ENCODE data around the gene DUSP11. TPM values are rescaled to one million over a fixed set of nuclear protein-coding genes. Genes with fewer than 3 reads are reported as not detected.

Gene DUSP11
- total RNA-seq, 2 experiments from 2014 or later: 25.0 to 40.9 TPM

DNA sequence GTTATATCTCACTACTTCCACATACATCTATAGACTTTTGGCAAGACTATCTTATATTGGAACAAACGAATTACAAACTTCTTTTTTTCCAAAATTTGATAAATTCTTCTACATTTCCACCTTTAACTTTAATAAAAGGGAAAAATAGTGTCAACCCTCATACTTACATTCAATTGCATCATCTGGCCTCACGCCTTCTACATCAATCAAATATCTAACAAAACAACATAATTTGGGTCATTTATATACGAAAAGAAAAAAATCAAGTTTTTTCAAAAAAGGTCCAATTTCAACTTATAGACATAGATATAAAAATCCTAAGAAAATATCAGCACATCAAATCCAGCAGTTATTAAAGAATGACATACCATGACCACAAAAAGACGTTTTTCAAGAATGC, 12.9 kb downstream of the DUSP11 start:
- H3K9me3 ChIP-seq (ENCODE audit: low read length): no peaks in the 10 kb centered on the region
- ChIA-PET POLR2A (no interaction called here), CTCF (ENCODE audit: unreplicated experiment) (no interaction called here)
- no peaks in the 10 kb centered on the region for H4K20me1 ChIP-seq (ENCODE audit: insufficient read depth, low read length)
- TF ChIP-seq, protein P1, sequence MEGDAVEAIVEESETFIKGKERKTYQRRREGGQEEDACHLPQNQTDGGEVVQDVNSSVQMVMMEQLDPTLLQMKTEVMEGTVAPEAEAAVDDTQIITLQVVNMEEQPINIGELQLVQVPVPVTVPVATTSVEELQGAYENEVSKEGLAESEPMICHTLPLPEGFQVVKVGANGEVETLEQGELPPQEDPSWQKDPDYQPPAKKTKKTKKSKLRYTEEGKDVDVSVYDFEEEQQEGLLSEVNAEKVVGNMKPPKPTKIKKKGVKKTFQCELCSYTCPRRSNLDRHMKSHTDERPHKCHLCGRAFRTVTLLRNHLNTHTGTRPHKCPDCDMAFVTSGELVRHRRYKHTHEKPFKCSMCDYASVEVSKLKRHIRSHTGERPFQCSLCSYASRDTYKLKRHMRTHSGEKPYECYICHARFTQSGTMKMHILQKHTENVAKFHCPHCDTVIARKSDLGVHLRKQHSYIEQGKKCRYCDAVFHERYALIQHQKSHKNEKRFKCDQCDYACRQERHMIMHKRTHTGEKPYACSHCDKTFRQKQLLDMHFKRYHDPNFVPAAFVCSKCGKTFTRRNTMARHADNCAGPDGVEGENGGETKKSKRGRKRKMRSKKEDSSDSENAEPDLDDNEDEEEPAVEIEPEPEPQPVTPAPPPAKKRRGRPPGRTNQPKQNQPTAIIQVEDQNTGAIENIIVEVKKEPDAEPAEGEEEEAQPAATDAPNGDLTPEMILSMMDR (conservative IDR thresholded peaks at IDR 0.05; ENCODE audit: low read length): no peak
- no peak for TF ChIP-seq EZH2phosphoT487 (IDR thresholded peaks at IDR 0.05; ENCODE audit: borderline replicate concordance, low read depth, low read length)
- BruUV-seq (replicated peaks): no TSS peak
- no peak overlapping the region for H3K27ac ChIP-seq (ENCODE audit: low read depth, low read length, poor library complexity, severe bottlenecking)
- DNase-seq (ENCODE audit: low spot score): no peak
- no peak overlapping the region for H3K4me3 ChIP-seq (ENCODE audit: low read depth, low read length, poor library complexity, severe bottlenecking)
- H3K4me1 ChIP-seq (ENCODE audit: insufficient read depth, low read length, poor library complexity, severe bottlenecking): no peaks in the 10 kb centered on the region
- no peaks in the 10 kb centered on the region for H3K9me2 ChIP-seq (ENCODE audit: insufficient read depth, low read length)
- H3K4me2 ChIP-seq (ENCODE audit: low read length): no peak overlapping the region
- peaks cover 87% of the 10 kb centered on the region for H3K36me3 ChIP-seq (ENCODE audit: insufficient read depth, low read length)
- no peaks in the 10 kb centered on the region for H3K79me2 ChIP-seq (ENCODE audit: insufficient read depth, low read depth, low read length)
- H2AFZ ChIP-seq (ENCODE audit: low read length): no peak overlapping the region
- intact Hi-C loops (cut with micrococcal nuclease; ENCODE audit: unreplicated experiment): no loop called here

DNA sequence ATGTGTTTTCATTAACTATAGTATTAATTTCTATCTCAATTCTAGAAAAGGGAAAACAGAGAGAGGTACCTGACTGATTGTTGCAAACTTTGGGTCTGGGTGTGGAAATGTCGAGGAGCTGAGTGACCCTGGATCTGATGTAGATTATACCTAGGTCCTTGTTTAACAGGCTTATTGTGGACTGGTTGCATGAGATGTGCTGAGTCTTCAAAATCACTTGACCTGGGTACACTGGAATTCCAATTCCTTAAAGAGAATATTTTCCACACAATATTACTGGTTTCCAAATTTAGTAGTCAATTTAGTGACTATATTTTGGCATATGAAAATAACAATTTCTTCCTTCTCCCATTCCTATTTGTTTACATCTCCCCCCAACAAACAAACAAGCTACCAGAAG, 13.6 kb downstream of the DUSP11 start:
- TF ChIP-seq, protein P1 (conservative IDR thresholded peaks at IDR 0.05; ENCODE audit: low read length): no peak
- TF ChIP-seq EZH2phosphoT487 (IDR thresholded peaks at IDR 0.05; ENCODE audit: borderline replicate concordance, low read depth, low read length): no peak
- intact Hi-C loops (cut with micrococcal nuclease; ENCODE audit: unreplicated experiment): no loop called here
- Histone ChIP-seq H3K9me2 (ENCODE audit: insufficient read depth, low read length) (no peaks in the 10 kb centered on the region), H3K4me2 (ENCODE audit: low read length) (no peak overlapping the region), H3K36me3 (ENCODE audit: insufficient read depth, low read length) (peaks cover 92% of the 10 kb centered on the region), H4K20me1 (ENCODE audit: insufficient read depth, low read length) (no peaks in the 10 kb centered on the region), H3K79me2 (ENCODE audit: insufficient read depth, low read depth, low read length) (no peaks in the 10 kb centered on the region), H2AFZ (ENCODE audit: low read length) (no peak overlapping the region), H3K4me3 (ENCODE audit: low read depth, low read length, poor library complexity, severe bottlenecking) (no peak overlapping the region), H3K4me1 (ENCODE audit: insufficient read depth, low read length, poor library complexity, severe bottlenecking) (no peaks in the 10 kb centered on the region), H3K27ac (ENCODE audit: low read depth, low read length, poor library complexity, severe bottlenecking) (no peak overlapping the region), H3K9me3 (ENCODE audit: low read length) (no peaks in the 10 kb centered on the region)
- CTCF ChIA-PET (ENCODE audit: unreplicated experiment): no interaction called here
- no peak for DNase-seq (ENCODE audit: low spot score)
- no TSS peak for BruUV-seq (replicated peaks)
- POLR2A ChIA-PET: interaction anchor here (0.7 kb wide), 1 partner anchor 320 kb away, joined by 3 read pairs; no protein-coding TSS in a partner anchor

DNA sequence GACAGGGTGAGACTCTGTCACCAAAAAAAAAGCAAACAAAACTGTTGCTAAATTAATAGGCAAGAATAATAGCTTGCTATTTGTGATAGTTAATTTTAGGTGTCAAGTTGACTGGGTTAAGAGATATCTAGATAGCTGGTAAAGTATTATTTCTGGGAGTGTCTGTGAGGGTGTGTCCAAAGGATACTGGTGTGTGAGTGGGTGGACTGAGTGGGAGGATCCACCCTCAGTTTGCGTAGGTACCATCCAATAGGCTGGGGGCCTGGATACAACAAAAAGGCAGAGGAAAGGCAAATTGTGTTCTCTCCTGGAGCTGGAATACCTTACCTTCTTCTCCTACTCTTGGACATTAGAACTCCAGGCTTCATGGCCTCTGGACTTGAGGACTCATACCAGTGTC, 15.0 kb downstream of the DUSP11 start:
- H3K9me3 ChIP-seq (ENCODE audit: low read length): no peaks in the 10 kb centered on the region
- no peak overlapping the region for H3K4me2 ChIP-seq (ENCODE audit: low read length)
- H3K79me2 ChIP-seq (ENCODE audit: insufficient read depth, low read depth, low read length): no peaks in the 10 kb centered on the region
- BruUV-seq (replicated peaks): no TSS peak
- no peak for DNase-seq (ENCODE audit: low spot score)
- peaks cover 94% of the 10 kb centered on the region for H3K36me3 ChIP-seq (ENCODE audit: insufficient read depth, low read length)
- H4K20me1 ChIP-seq (ENCODE audit: insufficient read depth, low read length): no peaks in the 10 kb centered on the region
- ChIA-PET POLR2A (no interaction called here), CTCF (ENCODE audit: unreplicated experiment) (no interaction called here)
- no peaks in the 10 kb centered on the region for H3K4me1 ChIP-seq (ENCODE audit: insufficient read depth, low read length, poor library complexity, severe bottlenecking)
- no peak overlapping the region for H3K4me3 ChIP-seq (ENCODE audit: low read depth, low read length, poor library complexity, severe bottlenecking)
- H3K27ac ChIP-seq (ENCODE audit: low read depth, low read length, poor library complexity, severe bottlenecking): no peak overlapping the region
- no peak for TF ChIP-seq EZH2phosphoT487 (IDR thresholded peaks at IDR 0.05; ENCODE audit: borderline replicate concordance, low read depth, low read length)
- TF ChIP-seq, protein P1 (conservative IDR thresholded peaks at IDR 0.05; ENCODE audit: low read length): no peak
- H3K9me2 ChIP-seq (ENCODE audit: insufficient read depth, low read length): no peaks in the 10 kb centered on the region
- H2AFZ ChIP-seq (ENCODE audit: low read length): no peak overlapping the region
- intact Hi-C loops (cut with micrococcal nuclease; ENCODE audit: unreplicated experiment): no loop called here

All from OCI-LY7 (cell line).